ENCODE data around the gene ENO1.
"Not testable (repeated sequence)": the region's sequence is repeated elsewhere in the genome, so short reads cannot be mapped to it uniquely, and the experiment has no call there.

Gene ENO1

DNA sequence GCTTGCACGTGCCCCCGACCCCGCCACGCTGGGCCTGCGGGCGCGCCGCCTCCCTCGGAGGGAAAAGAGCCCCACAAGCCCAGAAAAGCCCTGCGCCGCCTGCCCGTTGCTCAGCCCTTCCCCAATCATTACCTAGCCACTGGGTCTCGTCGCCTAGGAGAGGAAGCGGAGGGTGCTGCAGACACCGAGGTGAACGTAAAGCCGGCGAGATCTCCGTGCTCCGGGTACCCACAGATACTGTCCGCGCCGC lies at the start of gene ENO1:
Gene ENO1, minus strand, starts transcription at position 239 of the 250 bp plus-strand sequence. CDS start 3,778 bp downstream, outside the sequence.
- no peak for DNase-seq
- in situ Hi-C loops (cut with MboI; ENCODE audit: low pct_unique_long_range_greater_than_20kb, low sequenced_read_pairs), result no loop called here

- DNase-seq, result no peak
- in situ Hi-C loops (cut with MboI; ENCODE audit: low pct_unique_long_range_greater_than_20kb, low sequenced_read_pairs), result no loop called here
Measured at GRCh38 chr1:8926707-8927694, 48.5 kb upstream of the ENO1 start.

- no peak for DNase-seq
- in situ Hi-C loops (cut with MboI; ENCODE audit: low pct_unique_long_range_greater_than_20kb, low sequenced_read_pairs), result no loop called here
Measured at GRCh38 chr1:8925960-8926359, 47.5 kb upstream of the ENO1 start.

DNA sequence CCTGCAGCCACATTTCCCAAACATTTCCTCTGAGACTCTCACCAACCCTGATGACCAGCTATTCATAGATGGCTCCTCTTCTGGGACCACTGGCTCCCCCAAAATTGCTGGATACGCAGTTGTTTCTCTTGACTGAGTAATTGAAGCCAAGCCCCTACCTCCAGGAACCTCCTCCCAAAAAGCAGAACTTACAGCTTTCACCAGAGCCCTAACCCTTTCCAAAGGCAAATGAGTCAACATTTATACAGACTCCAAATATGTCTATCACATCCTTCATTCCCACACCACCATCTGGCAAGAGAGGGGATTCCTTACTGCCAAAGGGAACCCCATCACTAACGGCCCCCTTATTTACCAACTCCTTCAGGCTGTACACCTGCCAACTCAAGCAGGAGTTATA lies 46.9 kb upstream of the ENO1 start:
- peak; percentile 49 for DNase-seq
- in situ Hi-C loops (cut with MboI; ENCODE audit: low pct_unique_long_range_greater_than_20kb, low sequenced_read_pairs), result no loop called here

- DNase-seq, result no peak
- in situ Hi-C loops (cut with MboI; ENCODE audit: low pct_unique_long_range_greater_than_20kb, low sequenced_read_pairs), result no loop called here
Measured at GRCh38 chr1:8922962-8923361, 44.5 kb upstream of the ENO1 start.

DNA sequence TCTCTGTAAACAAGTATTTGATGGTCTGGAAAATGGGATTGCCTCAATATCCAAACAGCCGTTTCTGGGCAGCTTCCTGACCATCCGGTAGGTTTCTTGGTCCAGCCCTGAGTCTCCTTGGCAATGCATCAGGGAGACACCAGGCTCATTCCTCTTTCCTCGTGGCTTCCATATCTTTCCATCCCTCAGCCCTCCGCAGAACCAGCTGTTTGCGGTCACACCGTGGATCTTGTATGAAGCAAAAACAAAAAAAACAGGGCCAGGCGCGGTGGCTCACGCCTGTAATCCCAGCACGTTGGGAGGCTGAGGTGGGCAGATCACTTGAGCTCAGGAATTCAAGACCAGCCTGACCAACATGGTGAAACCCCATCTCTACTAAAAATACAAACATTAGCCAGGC lies 39.0 kb upstream of the ENO1 start:
- DNase-seq; in situ Hi-C loops (cut with MboI; ENCODE audit: low pct_unique_long_range_greater_than_20kb, low sequenced_read_pairs): not testable (repeated sequence)

DNA sequence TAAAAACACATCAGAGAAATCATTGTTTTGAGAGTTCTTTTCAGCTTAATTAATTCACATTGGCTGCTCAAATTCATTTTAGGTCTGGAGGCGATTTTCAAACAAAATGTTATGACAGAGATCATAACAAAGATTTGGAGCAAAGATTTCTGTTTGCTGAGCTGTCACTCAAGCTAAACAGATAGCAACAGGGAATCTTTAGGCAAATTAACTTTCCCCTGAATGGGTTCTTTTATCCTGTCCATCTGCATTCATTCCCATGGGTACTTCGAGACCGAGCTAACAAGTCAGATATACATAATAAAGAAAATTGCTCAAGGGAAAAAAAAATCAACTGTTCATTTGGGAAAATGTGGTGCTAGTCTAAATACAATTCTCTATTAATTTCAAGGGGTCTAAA lies 37.0 kb upstream of the ENO1 start:
- in situ Hi-C loops (cut with MboI; ENCODE audit: low pct_unique_long_range_greater_than_20kb, low sequenced_read_pairs), result no loop called here
- no peak for DNase-seq

DNA sequence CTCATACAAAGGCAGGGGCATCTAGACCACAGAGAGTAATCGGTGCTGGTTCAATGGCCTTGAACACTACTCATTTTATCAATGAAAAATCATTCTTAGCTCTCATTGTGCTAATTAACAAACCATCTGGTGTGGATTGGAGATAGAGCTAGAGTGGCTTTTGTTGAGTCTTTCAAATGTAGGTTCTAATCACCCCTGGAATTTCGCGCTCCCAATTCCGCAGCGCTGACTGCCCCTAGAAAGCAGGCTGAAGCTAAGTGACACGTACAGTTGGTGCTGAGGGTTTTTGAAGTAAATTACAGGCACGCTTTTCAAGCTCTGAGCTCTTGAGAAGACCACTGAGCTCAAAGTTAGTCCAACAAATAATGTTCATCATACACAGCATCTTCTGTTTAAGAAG lies 36.0 kb upstream of the ENO1 start:
- in situ Hi-C loops (cut with MboI; ENCODE audit: low pct_unique_long_range_greater_than_20kb, low sequenced_read_pairs), result no loop called here
- no peak for DNase-seq

DNA sequence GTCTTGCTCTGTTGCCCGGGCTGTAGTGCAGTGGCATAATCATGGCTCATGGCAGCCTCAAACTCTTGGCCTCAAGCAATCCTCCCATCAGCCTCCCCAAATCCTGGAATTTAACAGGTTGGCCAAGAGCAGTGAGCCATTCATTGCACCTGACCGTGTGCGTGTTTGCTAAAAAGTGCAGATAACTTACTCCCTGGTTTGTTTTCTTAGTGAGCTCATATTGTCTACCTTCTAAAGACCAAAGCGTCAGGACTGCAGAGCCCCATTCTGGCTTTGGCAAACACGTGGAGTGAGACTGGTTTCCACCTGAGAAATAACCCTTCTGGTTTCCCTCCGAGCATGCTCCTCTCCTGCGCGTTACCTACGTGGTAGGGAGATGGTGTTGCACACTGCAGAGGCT lies 35.0 kb upstream of the ENO1 start:
- in situ Hi-C loops (cut with MboI; ENCODE audit: low pct_unique_long_range_greater_than_20kb, low sequenced_read_pairs), result no loop called here

DNA sequence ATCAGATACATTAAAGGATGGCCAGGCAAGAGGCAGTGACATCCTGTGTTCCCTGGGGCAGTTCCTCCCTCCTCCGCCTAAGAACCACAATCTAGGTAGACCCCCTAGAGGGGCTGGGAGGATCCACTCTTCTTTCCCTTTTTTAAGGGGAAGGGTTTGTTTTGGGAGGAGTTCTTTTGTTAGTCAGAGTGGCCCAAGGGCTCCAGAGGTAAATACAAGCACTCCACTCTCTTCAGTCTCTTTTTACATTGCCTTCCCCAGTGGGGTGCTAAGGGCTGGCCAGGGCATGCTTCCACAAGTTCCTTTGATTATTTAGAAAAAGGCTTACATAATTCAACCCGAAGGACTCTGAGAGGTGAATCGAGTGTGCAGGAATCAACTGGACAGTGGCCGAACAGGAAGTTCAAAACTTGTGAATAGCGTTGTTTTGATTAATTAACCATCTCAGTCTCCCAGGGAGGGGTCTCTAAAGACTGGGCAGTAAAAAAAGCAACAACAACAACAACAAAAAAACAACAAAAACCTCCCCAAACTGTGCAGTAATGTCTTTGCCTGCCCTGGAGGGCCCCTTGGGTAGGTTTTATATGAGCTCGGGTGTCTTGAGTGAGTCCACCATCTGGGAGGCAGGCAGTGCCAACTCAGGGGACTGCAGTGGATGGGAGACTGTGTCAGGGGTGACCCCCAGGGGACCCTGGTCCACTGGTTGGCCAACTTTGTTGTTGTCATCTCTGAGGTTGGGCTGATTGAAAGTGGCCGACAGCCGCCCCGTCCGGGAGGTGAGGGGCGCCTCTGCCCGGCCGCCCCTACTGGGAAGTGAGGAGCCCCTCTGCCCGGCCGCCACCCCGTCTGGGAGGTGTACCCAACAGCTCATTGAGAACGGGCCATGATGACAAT lies 33.2 kb upstream of the ENO1 start:
- DNase-seq, result peak; percentile 25
- in situ Hi-C loops (cut with MboI; ENCODE audit: low pct_unique_long_range_greater_than_20kb, low sequenced_read_pairs), result no loop called here

More for the DNA sequence above, 35.0 kb upstream of the ENO1 start:
- no peak for DNase-seq

- in situ Hi-C loops (cut with MboI; ENCODE audit: low pct_unique_long_range_greater_than_20kb, low sequenced_read_pairs), result no loop called here
- DNase-seq, result no peak
Measured at GRCh38 chr1:8910914-8911313, 32.4 kb upstream of the ENO1 start.

DNA sequence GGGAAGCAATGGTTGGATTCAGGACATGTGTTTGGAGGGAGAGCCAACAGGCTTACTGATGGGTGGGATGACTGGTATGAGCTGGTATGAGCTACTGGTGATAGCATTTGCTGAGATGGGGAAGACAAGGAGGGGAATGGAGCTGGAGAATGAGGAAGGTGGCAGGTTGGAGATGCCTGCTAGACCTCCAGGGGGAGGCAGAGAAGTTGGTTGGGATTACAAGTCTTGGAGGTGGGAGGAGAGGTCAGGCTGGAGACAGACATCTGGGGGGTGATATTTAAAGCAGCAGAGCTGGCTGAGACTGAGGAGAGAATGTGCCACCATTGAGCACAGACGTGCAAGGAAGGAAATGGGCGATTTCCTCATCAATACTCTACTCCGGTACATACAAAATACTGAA lies 31.8 kb upstream of the ENO1 start:
- in situ Hi-C loops (cut with MboI; ENCODE audit: low pct_unique_long_range_greater_than_20kb, low sequenced_read_pairs), result no loop called here
- peak; percentile 67 for DNase-seq

- in situ Hi-C loops (cut with MboI; ENCODE audit: low pct_unique_long_range_greater_than_20kb, low sequenced_read_pairs), result no loop called here
- DNase-seq, result no peak
Measured at GRCh38 chr1:8908388-8909151, 30.1 kb upstream of the ENO1 start.

- in situ Hi-C loops (cut with MboI; ENCODE audit: low pct_unique_long_range_greater_than_20kb, low sequenced_read_pairs), result no loop called here
Measured at GRCh38 chr1:8905582-8906191, 27.2 kb upstream of the ENO1 start.

DNA sequence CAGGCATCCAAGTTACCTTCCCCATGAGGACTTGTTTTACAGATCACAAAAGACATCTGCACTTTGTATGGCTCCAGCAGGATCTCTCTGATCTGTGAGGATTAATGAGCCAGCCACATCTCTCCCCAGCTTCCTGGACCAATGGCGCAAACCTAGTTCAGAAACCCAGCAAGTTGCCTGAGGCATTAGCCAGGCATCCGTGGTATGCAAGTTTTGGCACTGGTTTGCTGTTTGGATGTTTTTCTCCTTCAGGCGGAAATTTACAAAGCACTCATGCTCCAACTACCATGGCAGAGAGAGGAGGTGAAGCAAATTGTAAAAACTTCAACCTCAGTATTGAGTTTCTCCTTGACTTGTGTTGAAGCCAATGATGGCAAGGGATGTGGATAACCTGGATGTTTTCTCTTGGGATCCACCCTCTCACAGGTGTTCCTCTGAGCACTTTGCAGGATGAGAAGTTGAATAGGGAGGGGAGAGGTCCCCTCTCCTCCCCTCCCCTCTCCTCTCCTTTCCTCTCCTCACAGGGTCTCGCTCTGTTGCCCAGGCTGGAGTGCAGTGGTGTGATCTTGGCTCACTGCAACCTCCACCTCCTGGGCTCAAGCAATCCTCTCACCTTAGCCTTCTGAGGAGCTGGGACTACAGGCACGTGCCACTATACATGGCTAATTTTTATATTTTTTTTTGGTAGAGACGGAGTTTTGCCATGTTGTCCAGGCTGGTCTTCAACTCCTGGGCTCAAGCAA lies 25.6 kb upstream of the ENO1 start:
- no peak for DNase-seq
- in situ Hi-C loops (cut with MboI; ENCODE audit: low pct_unique_long_range_greater_than_20kb, low sequenced_read_pairs), result no loop called here

More at GRCh38 chr1:8905582-8906191, 27.2 kb upstream of the ENO1 start:
- DNase-seq, result no peak

DNA sequence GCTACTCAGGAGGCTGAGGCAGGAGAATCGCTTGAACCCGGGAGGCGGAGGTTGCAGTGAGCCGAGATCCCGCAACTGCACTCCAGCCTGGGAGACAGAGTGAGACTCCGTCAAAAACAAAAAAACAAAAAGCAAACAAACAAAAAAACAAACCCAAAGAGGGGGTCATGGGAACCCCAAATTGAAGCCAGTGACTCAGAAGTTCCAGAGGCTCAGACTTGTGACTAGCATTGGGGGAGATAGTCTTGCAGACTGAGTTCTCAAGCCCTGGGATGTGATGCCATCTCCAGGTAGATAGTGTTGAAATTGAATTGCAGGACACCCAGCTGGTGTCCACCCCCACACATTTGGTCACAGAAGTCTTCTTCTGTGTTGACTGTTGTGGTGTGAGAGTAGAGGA lies 24.9 kb upstream of the ENO1 start:
- in situ Hi-C loops (cut with MboI; ENCODE audit: low pct_unique_long_range_greater_than_20kb, low sequenced_read_pairs), result no loop called here
- no peak for DNase-seq

DNA sequence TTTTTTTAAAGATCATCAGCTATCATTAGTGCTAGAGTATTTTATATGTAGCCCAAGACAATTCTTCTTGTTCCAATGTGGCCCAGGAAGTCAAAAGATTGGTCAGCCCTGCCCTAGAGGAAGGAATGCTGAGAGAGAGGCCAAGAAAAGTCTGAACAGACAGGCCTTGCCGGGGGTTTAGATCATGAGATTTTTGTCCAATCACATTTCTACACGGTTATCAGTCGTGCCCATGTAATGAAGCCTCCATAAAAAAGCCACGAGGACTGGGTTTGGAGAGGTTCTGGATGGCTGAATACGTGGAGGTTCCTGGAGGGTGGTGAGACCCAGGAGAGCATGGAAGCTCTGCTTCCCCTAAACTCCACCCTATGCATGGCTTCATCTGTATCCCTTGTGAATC lies 24.3 kb upstream of the ENO1 start:
- no peak for DNase-seq
- in situ Hi-C loops (cut with MboI; ENCODE audit: low pct_unique_long_range_greater_than_20kb, low sequenced_read_pairs), result no loop called here

GRCh38 chr1:8900684-8901083 lies 22.2 kb upstream of the ENO1 start:
- in situ Hi-C loops (cut with MboI; ENCODE audit: low pct_unique_long_range_greater_than_20kb, low sequenced_read_pairs); DNase-seq: not testable (repeated sequence)

Data from KBM-7 (cell line).